Measurements from ENCODE around the gene AARS1. TPM values are rescaled to one million over a fixed set of nuclear protein-coding genes. Genes with fewer than 3 reads are reported as not detected.

AARS1 gene
- total RNA-seq, 4 donors from 2014 or later = 47.9 to 114 (median 64.0) TPM

DNA sequence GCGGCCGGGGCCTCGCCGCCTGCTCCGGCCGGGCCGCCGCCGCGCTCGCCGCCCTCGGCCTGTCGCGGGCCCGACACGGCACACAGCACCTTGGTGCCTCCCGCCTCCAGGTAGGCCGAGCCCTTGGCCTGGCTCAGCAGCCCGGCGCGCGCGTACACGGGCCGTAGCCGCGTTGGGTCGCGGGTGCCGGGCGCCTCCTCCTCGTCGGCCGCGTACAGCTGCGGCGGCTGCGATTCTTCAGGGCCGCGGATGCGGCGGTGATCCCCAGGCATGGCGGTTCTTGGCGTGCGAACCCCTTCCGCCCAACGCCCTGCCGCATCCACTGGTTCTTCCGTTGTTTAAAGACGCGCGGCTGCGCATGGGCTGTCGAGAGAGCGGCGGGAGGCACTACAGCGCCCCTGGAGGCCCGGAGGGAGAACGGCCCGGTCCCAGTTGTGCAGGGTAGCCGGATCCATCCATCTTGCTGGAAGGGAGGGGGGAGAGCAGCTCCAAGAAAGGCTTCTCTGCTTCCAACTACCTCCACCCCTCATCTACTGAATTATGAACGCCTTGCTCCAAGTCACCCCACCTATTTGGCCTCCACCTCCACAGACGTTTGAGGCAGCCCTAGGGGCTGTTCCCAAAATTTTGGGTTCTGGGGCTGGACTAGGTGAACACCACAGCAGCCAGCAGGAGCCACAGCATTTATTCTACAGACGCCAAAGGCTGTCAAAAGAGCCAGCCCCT, 37.5 kb downstream of the AARS1 start, which contains the start of gene EXOSC6:
Gene EXOSC6, minus strand, starts transcription at position 312 of the 726 bp plus-strand sequence. Its CDS starts 40 bp downstream, at position 272.
- TF ChIP-seq, protein P1, sequence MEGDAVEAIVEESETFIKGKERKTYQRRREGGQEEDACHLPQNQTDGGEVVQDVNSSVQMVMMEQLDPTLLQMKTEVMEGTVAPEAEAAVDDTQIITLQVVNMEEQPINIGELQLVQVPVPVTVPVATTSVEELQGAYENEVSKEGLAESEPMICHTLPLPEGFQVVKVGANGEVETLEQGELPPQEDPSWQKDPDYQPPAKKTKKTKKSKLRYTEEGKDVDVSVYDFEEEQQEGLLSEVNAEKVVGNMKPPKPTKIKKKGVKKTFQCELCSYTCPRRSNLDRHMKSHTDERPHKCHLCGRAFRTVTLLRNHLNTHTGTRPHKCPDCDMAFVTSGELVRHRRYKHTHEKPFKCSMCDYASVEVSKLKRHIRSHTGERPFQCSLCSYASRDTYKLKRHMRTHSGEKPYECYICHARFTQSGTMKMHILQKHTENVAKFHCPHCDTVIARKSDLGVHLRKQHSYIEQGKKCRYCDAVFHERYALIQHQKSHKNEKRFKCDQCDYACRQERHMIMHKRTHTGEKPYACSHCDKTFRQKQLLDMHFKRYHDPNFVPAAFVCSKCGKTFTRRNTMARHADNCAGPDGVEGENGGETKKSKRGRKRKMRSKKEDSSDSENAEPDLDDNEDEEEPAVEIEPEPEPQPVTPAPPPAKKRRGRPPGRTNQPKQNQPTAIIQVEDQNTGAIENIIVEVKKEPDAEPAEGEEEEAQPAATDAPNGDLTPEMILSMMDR (IDR thresholded peaks at IDR 0.05; ENCODE audit: low read depth) = no peak

DNA sequence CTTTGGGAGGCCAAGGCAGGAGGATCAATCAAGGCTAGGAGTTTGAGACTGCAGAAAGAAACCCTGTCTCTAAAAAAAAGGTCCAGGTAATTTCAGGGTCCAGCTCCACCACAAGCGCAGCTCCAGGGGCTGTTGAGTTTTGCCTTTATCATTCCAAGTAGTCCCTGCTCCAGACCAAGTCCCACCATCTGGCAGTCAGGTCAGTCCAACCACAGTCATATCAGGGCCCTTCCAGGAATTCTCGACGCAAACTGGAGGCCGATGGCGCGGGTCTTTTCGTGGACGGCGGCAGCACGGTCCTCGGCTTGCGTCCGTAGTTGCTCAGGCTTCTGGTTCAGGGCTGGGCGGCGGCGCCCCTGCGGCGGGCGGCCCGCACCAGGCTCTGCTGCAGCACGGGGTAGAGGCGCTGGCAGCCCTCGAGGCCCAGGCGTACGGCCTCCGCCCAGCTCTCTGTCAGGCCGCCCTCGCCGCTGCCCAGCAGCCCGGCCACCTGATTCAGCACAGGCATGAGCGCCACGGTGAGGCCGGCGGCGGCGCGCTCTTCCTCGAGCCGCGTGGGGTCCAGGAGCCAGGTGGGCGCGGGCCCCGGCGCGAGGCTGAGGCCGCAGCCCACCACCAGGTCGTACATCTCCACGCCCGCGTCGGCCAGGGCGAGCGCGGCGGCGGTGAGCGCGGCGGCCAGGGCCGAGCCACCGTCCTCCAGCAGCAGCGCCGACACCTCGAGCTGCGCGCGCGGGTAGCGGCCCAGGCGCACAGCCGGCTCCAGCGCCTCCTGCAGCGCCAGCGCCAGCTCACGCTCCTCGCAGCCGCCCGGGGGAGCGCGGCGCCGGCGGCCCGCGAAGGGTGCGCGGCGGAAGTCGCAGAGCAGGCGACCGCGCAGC, 38.3 kb downstream of the AARS1 start:
- TF ChIP-seq, protein P1 (IDR thresholded peaks at IDR 0.05; ENCODE audit: low read depth) = no peak

Small RNAs within 50 kb of the gene (small RNA-seq; reads per million reads assigned to genes)
- gene AC009060.2 = not detected
- gene RN7SL279P = not detected

Other genes starting within 250 kb of the AARS1 start
- gene PDPR, start 175.2 kb downstream of the AARS1 start, total RNA-seq = 10 to 100 TPM; 20.4 to 27.3 (median 22.5) TPM
- not detected for gene CLEC18C, start 115.7 kb downstream of the AARS1 start, total RNA-seq
- 10 to 100 TPM; 12.7 to 18.9 (median 16.8) TPM for gene EXOSC6, start 37.6 kb downstream of the AARS1 start, total RNA-seq
- gene DDX19B, start 9.7 kb upstream of the AARS1 start, total RNA-seq = 10 to 100 TPM; 31.9 to 55.6 (median 38.3) TPM
- 10 to 100 TPM; 24.6 to 45.2 (median 40.3) TPM for gene DDX19A, start 57.4 kb upstream of the AARS1 start, total RNA-seq
- 10 to 100 TPM in 3 of 4 donors, 1 to 10 TPM in 1; 9.9 to 14.1 (median 13.1) TPM for gene ST3GAL2, start 149.6 kb upstream of the AARS1 start, total RNA-seq
- gene FCSK, start 165.1 kb upstream of the AARS1 start, total RNA-seq = 10 to 100 TPM in 3 of 4 donors, 1 to 10 TPM in 1; 2.0 to 25.1 (median 12.0) TPM
- gene COG4, start 234.0 kb upstream of the AARS1 start, total RNA-seq = 10 to 100 TPM; 29.8 to 49.9 (median 39.9) TPM
- gene SF3B3, start 234.3 kb upstream of the AARS1 start, total RNA-seq = 100 to 1,000 TPM in 2 of 4 donors, 10 to 100 TPM in 2; 75.6 to 143 (median 105) TPM